ENCODE data around the gene PKP2. TPM values are rescaled to one million over a fixed set of nuclear protein-coding genes. Genes with fewer than 3 reads are reported as not detected.

Gene PKP2
- total RNA-seq, 4 donors from 2014 or later = 0.62 to 3.3 (median 1.2) TPM

DNA sequence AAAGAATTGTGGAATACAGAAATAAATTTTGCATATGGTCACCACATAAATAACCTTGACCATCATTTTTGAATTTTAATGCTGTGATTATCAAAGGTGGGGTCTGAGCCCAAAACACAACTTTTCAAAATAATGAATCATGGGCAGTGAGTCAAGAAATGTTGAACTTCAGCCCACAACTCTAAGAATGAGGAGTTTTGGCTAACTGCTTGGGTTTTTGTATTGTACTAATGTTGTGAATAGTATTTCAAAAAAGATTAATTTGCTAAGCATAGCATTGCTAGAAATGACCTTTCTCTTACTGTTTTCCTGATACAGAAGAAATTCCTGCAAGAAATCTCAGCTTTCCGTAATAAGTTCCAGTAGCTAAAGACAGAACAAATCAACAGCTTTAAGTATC lies 116.5 kb downstream of the PKP2 start:
- H3K4me3 ChIP-seq = no peak overlapping the region
- 0 to 17% methylated on average over 1 of the region's 1 CpG for WGBS, 2 donors (ENCODE audit: low coverage in 1 of 2)
- peaks cover 17% of the 10 kb centered on the region for H3K27me3 ChIP-seq
- H3K9me3 ChIP-seq = no peaks in the 10 kb centered on the region
- H3K36me3 ChIP-seq = no peaks in the 10 kb centered on the region
- TF ChIP-seq POLR2AphosphoS5 (IDR thresholded peaks at IDR 0.05) = no peak
- TF ChIP-seq, protein P1, sequence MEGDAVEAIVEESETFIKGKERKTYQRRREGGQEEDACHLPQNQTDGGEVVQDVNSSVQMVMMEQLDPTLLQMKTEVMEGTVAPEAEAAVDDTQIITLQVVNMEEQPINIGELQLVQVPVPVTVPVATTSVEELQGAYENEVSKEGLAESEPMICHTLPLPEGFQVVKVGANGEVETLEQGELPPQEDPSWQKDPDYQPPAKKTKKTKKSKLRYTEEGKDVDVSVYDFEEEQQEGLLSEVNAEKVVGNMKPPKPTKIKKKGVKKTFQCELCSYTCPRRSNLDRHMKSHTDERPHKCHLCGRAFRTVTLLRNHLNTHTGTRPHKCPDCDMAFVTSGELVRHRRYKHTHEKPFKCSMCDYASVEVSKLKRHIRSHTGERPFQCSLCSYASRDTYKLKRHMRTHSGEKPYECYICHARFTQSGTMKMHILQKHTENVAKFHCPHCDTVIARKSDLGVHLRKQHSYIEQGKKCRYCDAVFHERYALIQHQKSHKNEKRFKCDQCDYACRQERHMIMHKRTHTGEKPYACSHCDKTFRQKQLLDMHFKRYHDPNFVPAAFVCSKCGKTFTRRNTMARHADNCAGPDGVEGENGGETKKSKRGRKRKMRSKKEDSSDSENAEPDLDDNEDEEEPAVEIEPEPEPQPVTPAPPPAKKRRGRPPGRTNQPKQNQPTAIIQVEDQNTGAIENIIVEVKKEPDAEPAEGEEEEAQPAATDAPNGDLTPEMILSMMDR (IDR thresholded peaks at IDR 0.05) = no peak
- TF ChIP-seq EP300 (IDR thresholded peaks at IDR 0.05) = no peak
- no peak for TF ChIP-seq POLR2A (IDR thresholded peaks at IDR 0.05)
- H3K27ac ChIP-seq = no peak overlapping the region
- no peaks in the 10 kb centered on the region for H3K4me1 ChIP-seq
- ATAC-seq = no peak

DNA sequence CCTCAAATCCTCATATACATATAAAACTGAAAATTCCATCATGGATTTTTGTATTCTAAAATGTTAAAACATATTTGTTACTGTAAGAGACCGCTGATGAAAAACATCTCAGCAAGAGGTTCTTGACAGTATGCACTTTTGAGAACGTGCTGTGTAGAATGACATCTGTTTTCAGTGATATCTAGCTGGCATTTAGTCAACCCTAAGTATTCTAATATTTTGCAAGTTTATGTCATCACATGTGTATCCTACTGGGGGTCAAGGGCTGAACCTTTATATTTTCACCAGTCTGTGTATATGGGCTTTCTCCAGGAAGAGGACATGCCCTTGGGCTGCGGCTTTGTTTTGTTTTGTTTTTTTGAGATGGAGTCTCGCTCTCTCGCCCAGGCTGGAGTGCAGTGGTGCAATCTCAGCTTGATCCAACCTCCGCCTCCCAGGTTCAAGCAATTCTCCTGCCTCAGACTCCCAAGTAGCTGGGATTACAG lies 118.8 kb downstream of the PKP2 start:
- Histone ChIP-seq H3K27ac (no peak overlapping the region), H3K4me3 (no peak overlapping the region), H3K4me1 (no peaks in the 10 kb centered on the region), H3K36me3 (no peaks in the 10 kb centered on the region), H3K27me3 (peaks cover 24% of the 10 kb centered on the region), H3K9me3 (no peaks in the 10 kb centered on the region)
- WGBS, 2 donors (ENCODE audit: low coverage in 1 of 2) = 64 to 74% methylated on average over 5 to 6 of the region's 6 CpGs
- TF ChIP-seq, protein P1 (IDR thresholded peaks at IDR 0.05) = no peak
- TF ChIP-seq POLR2AphosphoS5 (IDR thresholded peaks at IDR 0.05) = no peak
- TF ChIP-seq EP300 (IDR thresholded peaks at IDR 0.05) = no peak
- no peak for TF ChIP-seq POLR2A (IDR thresholded peaks at IDR 0.05)
- ATAC-seq = no peak

DNA sequence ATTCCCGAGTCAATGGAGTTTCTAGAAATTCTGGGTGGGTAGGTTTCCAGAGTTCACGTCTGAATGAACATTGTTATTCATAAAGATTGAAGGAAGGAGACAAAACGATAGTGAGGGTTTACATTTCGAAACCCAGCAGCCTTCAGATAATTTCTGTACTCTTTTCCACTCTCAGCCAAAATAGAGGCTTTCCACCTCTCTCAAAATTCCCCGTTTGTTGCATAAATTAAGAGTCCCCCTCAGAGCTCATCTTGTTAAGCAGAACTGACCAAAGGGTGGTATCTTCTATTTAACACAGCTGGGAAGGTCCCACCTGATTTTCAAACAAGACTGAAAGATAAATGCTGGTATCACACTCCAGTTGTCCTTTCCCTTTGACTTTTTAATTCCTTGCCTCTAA lies 119.4 kb downstream of the PKP2 start:
- Histone ChIP-seq H3K9me3 (no peaks in the 10 kb centered on the region), H3K4me1 (no peaks in the 10 kb centered on the region), H3K36me3 (no peaks in the 10 kb centered on the region), H3K27me3 (peaks cover 26% of the 10 kb centered on the region), H3K4me3 (no peak overlapping the region), H3K27ac (no peak overlapping the region)
- ATAC-seq = no peak
- WGBS, 2 donors (ENCODE audit: low coverage in 1 of 2) = 50 to 56% methylated on average over 5 of the region's 5 CpGs
- TF ChIP-seq EP300 (IDR thresholded peaks at IDR 0.05) = no peak
- TF ChIP-seq, protein P1 (IDR thresholded peaks at IDR 0.05) = no peak
- no peak for TF ChIP-seq POLR2AphosphoS5 (IDR thresholded peaks at IDR 0.05)

DNA sequence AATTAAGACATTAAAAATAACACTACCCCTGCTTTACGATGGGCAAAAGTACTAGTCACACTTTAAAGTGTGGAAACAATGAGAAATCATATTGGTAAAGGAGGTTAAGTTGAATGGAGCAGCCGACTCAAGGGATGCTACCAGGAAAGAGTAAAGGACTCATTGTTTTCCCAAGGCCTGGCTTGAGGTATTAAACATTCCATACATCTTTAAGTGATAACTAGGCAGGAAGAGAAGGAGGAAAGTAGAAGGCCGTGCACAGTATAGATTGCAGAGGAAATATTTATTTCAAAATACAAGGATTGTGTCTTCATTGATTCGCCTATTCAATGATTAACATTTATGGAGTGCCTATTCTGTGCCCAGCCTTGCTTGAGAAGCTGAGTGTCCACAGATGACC lies 120.3 kb downstream of the PKP2 start:
- 77 to 81% methylated on average over 4 of the region's 4 CpGs for WGBS, 2 donors (ENCODE audit: low coverage in 1 of 2)
- Histone ChIP-seq H3K9me3 (no peaks in the 10 kb centered on the region), H3K27me3 (peaks cover 26% of the 10 kb centered on the region), H3K4me3 (no peak overlapping the region), H3K4me1 (no peaks in the 10 kb centered on the region), H3K36me3 (no peaks in the 10 kb centered on the region), H3K27ac (no peak overlapping the region)
- ATAC-seq = no peak
- TF ChIP-seq POLR2A (IDR thresholded peaks at IDR 0.05) = no peak
- TF ChIP-seq EP300 (IDR thresholded peaks at IDR 0.05) = no peak
- TF ChIP-seq, protein P1 (IDR thresholded peaks at IDR 0.05) = no peak
- TF ChIP-seq POLR2AphosphoS5 (IDR thresholded peaks at IDR 0.05) = no peak

DNA sequence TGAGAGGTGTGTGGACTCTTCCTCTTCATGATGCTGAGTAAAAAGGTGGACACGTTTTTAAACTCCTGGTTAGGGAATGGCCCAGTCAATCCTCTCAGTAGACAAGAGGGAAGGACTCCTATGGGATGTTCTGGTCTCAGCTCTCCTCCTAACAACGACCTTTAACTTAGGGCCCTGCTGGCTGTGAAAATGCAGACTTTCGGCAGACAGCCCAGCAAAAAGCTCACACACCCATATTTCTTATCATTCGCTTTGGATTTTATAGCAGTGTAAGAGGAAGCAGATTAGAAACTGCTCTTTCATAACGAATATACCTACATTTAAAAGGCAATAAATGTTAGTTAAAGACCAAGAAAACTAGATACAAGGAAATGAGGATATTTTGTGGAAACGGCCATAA lies 122.9 kb downstream of the PKP2 start:
- H3K27ac ChIP-seq = no peak overlapping the region
- no peak for ATAC-seq
- H3K4me1 ChIP-seq = no peaks in the 10 kb centered on the region
- H3K9me3 ChIP-seq = no peaks in the 10 kb centered on the region
- no peaks in the 10 kb centered on the region for H3K36me3 ChIP-seq
- H3K4me3 ChIP-seq = no peak overlapping the region
- peaks cover 31% of the 10 kb centered on the region for H3K27me3 ChIP-seq
- TF ChIP-seq EP300 (IDR thresholded peaks at IDR 0.05) = no peak
- TF ChIP-seq, protein P1 (IDR thresholded peaks at IDR 0.05) = no peak
- no peak for TF ChIP-seq POLR2AphosphoS5 (IDR thresholded peaks at IDR 0.05)
- no peak for TF ChIP-seq POLR2A (IDR thresholded peaks at IDR 0.05)
- WGBS, 2 donors (ENCODE audit: low coverage in 1 of 2) = 36 to 63% methylated on average over 4 to 6 of the region's 6 CpGs
